ENCODE results near the gene CD164. TPM values are rescaled to one million over a fixed set of nuclear protein-coding genes. Genes with fewer than 3 reads are reported as not detected.

The CD164 gene
- polyA plus RNA-seq, 1 of the 3 experiments (the other 2 are of a cell fraction): 83.4 TPM

GRCh38 chr6:109424946-109425345 is 42.7 kb upstream of the CD164 start (continued):
- no peak for TF ChIP-seq TEAD4 (IDR thresholded peaks at IDR 0.05; ENCODE audit: borderline replicate concordance, insufficient read depth)

GRCh38 chr6:109421184-109421583 is 38.9 kb upstream of the CD164 start:
- Histone ChIP-seq H3K4me3 (ENCODE audit: low read depth in 2 of 2, low read length in 1 of 2) (no peak overlapping the region), H3K4me2 (no peak overlapping the region), H3K36me3 (replicated peaks in 1 of 2; ENCODE audit: control insufficient read depth in 1 of 2, insufficient read depth in 2 of 2, low read length in 1 of 2) (no peaks in the 10 kb centered on the region), H3K4me1 (ENCODE audit: control insufficient read depth in 1 of 2, insufficient read depth in 2 of 2, low read depth in 1 of 2, low read length in 1 of 2) (no peaks in the 10 kb centered on the region), H3F3A (replicated peaks; ENCODE audit: insufficient read depth) (no peaks in the 10 kb centered on the region), H3K27ac (ENCODE audit: low read depth in 2 of 2, low read length in 1 of 2) (no peak overlapping the region), H3K27me3 (ENCODE audit: insufficient read depth) (no peaks in the 10 kb centered on the region), H2AFZ (ENCODE audit: low read depth) (no peak overlapping the region), H3K9ac (no peak overlapping the region), H4K20me1 (ENCODE audit: insufficient read depth) (no peaks in the 10 kb centered on the region), H3K9me3 (no peaks in the 10 kb centered on the region), H3K79me2 (ENCODE audit: insufficient read depth) (no peaks in the 10 kb centered on the region), H3K9me2 (no peaks in the 10 kb centered on the region)
- no peak for TF ChIP-seq CTCF (IDR thresholded peaks at IDR 0.05)
- TF ChIP-seq RCOR1 (IDR thresholded peaks at IDR 0.05; ENCODE audit: low read length): no peak
- no peak for TF ChIP-seq GABPA (IDR thresholded peaks at IDR 0.05; ENCODE audit: low read depth)
- TF ChIP-seq, protein P1, sequence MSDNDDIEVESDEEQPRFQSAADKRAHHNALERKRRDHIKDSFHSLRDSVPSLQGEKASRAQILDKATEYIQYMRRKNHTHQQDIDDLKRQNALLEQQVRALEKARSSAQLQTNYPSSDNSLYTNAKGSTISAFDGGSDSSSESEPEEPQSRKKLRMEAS (IDR thresholded peaks at IDR 0.05; ENCODE audit: low read depth): no peak
- no peak for TF ChIP-seq NRF1 (IDR thresholded peaks at IDR 0.05; ENCODE audit: low read depth, low read length)
- TF ChIP-seq USF1 (IDR thresholded peaks at IDR 0.05; ENCODE audit: borderline replicate concordance, low read depth): no peak
- no peak for TF ChIP-seq TEAD4 (IDR thresholded peaks at IDR 0.05; ENCODE audit: borderline replicate concordance, insufficient read depth)
- TF ChIP-seq, protein P2, sequence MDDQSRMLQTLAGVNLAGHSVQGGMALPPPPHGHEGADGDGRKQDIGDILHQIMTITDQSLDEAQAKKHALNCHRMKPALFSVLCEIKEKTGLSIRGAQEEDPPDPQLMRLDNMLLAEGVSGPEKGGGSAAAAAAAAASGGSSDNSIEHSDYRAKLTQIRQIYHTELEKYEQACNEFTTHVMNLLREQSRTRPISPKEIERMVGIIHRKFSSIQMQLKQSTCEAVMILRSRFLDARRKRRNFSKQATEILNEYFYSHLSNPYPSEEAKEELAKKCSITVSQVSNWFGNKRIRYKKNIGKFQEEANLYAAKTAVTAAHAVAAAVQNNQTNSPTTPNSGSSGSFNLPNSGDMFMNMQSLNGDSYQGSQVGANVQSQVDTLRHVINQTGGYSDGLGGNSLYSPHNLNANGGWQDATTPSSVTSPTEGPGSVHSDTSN (IDR thresholded peaks at IDR 0.05): no peak
- TF ChIP-seq, protein P3, sequence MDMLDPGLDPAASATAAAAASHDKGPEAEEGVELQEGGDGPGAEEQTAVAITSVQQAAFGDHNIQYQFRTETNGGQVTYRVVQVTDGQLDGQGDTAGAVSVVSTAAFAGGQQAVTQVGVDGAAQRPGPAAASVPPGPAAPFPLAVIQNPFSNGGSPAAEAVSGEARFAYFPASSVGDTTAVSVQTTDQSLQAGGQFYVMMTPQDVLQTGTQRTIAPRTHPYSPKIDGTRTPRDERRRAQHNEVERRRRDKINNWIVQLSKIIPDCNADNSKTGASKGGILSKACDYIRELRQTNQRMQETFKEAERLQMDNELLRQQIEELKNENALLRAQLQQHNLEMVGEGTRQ (IDR thresholded peaks at IDR 0.05; ENCODE audit: borderline replicate concordance, low read depth, low read length): no peak
- no peak for TF ChIP-seq FOXM1 (IDR thresholded peaks at IDR 0.05; ENCODE audit: low read depth)
- TF ChIP-seq EP300 (IDR thresholded peaks at IDR 0.05; ENCODE audit: borderline replicate concordance in 1 of 2, low read depth in 1 of 2, low read length in 1 of 2): no peak
- TF ChIP-seq POLR2AphosphoS5 (IDR thresholded peaks at IDR 0.05; ENCODE audit: low read depth, low read length): no peak
- no peak for TF ChIP-seq YY1 (IDR thresholded peaks at IDR 0.05; ENCODE audit: low read depth)
- no peak for TF ChIP-seq SMC3 (IDR thresholded peaks at IDR 0.05; ENCODE audit: low read depth, low read length)
- TF ChIP-seq, protein P4, sequence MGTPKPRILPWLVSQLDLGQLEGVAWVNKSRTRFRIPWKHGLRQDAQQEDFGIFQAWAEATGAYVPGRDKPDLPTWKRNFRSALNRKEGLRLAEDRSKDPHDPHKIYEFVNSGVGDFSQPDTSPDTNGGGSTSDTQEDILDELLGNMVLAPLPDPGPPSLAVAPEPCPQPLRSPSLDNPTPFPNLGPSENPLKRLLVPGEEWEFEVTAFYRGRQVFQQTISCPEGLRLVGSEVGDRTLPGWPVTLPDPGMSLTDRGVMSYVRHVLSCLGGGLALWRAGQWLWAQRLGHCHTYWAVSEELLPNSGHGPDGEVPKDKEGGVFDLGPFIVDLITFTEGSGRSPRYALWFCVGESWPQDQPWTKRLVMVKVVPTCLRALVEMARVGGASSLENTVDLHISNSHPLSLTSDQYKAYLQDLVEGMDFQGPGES (IDR thresholded peaks at IDR 0.05; ENCODE audit: low read depth, low read length): no peak
- 95% methylated on average over 1 of the region's 1 CpG for WGBS (ENCODE audit: low lambda C conversion rate)
- CTCF ChIA-PET: no interaction called here
- DNase-seq: no peak
- POLR2A ChIA-PET: interaction anchor here (0.6 kb wide), 1 partner anchor 1029 kb away, joined by 4 read pairs; no protein-coding TSS in a partner anchor
